SH-SY5Y (cell line): ENCODE measurements around the gene COL4A6.

Experiments
- GATA2 ChIP-seq: IDR thresholded peaks from 2 replicates; pipeline ENCODE4 v1.6.1; 2011; ENCODE audit warnings: mild to moderate bottlenecking, low read depth, low read length
- GATA3 ChIP-seq: IDR thresholded peaks from 2 replicates; pipeline ENCODE4 v1.6.1; 2011; ENCODE audit warnings: low read depth, mild to moderate bottlenecking, low read length, moderate library complexity

GRCh38 chrX:108132876-108133275, 305.3 kb downstream of the COL4A6 start:
- TF ChIP-seq GATA2 (no peak), GATA3 (no peak)
